SU-DHL-6 (cell line): ENCODE measurements around the gene PTCD1.

Source experiments
- EZH2phosphoT487 ChIP-seq: fragments of 200-600 bp; sonication (generic), shearing (Covaris generic); conservative IDR thresholded peaks from 2 replicates; pipeline ENCODE4 v1.6.1; 2018; ENCODE audit warnings: mild to moderate bottlenecking, antibody characterized with exemption, low read length, moderate library complexity, mixed read lengths
- TF ChIP-seq, protein P1 (sequence below): fragments of 200-600 bp; sonication (generic); IDR thresholded peaks from one replicate; pipeline ENCODE4 v1.5.1; 2017; ENCODE audit warnings: antibody characterized with exemption, mild to moderate bottlenecking, low read length, moderate library complexity; ENCODE audit not compliant: insufficient read depth, poor library complexity, severe bottlenecking

DNA sequence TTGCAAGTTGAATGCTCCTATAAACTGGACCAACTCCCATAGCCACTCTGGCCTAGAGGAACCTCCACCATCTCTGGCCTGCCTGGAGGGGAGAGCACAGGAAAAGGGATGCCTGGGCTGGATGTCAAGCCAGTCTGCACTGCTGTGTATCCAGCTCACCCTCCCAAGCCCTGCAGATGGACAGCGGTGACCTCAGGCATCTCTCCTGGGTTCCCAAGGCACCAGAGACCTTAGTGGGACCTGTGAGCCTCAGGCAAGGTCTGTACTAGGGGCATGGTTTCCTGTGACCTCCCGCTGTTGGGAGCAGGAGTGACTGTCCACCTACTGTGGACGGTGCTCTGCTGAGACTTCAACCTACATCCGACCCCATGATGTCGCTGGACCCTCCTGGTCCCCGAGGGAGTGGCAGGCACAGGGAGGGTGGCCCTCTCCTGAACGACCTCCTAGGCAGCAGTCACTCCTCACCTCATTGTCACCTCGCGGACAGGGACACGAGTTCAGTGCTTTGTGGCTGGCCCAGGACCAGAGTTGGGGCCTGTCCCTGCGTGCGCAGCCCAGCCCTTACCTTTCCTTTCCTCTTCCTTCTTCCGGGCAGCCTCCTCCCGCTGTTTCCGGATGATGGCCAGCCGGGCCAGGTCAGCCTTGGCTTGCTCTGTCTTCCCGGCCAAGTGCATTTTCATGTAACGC lies 41.2 kb downstream of the PTCD1 start:
- TF ChIP-seq, protein P1, sequence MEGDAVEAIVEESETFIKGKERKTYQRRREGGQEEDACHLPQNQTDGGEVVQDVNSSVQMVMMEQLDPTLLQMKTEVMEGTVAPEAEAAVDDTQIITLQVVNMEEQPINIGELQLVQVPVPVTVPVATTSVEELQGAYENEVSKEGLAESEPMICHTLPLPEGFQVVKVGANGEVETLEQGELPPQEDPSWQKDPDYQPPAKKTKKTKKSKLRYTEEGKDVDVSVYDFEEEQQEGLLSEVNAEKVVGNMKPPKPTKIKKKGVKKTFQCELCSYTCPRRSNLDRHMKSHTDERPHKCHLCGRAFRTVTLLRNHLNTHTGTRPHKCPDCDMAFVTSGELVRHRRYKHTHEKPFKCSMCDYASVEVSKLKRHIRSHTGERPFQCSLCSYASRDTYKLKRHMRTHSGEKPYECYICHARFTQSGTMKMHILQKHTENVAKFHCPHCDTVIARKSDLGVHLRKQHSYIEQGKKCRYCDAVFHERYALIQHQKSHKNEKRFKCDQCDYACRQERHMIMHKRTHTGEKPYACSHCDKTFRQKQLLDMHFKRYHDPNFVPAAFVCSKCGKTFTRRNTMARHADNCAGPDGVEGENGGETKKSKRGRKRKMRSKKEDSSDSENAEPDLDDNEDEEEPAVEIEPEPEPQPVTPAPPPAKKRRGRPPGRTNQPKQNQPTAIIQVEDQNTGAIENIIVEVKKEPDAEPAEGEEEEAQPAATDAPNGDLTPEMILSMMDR: no peak
- TF ChIP-seq EZH2phosphoT487: no peak
